Measurements from ENCODE around the gene CYS1. TPM values are rescaled to one million over a fixed set of nuclear protein-coding genes. Genes with fewer than 3 reads are reported as not detected.
A peak's percentile ranks its signal among the peaks of the same experiment; 100 is the strongest.

The CYS1 gene
- total RNA-seq, 1 experiment from 2014 or later, result 1.2 TPM

GRCh38 chr2:10122500-10123280 lies 42.5 kb upstream of the CYS1 start, which contains the start of gene RRM2 (continued):
- TF ChIP-seq AR (CRISPR knock-in tag; IDR thresholded peaks at IDR 0.05), result no peak
- peak; percentile 95; the same call in 1 of the 2 replicates for TF ChIP-seq PREB (CRISPR knock-in tag; IDR thresholded peaks at IDR 0.05; ENCODE audit: borderline replicate concordance)
- no peak for TF ChIP-seq AFF4 (CRISPR knock-in tag; IDR thresholded peaks at IDR 0.05; ENCODE audit: borderline replicate concordance)
- TF ChIP-seq ZBTB21 (CRISPR knock-in tag; IDR thresholded peaks at IDR 0.05; ENCODE audit: borderline replicate concordance), result 0 out of 2 replicates have a peak, but pooled peaks have one; percentile 50
- peak; percentile 80; the same call in 1 of the 2 replicates for TF ChIP-seq HMGXB4 (CRISPR knock-in tag; IDR thresholded peaks at IDR 0.05)

- H3K36me3 Mint-ChIP-seq, result peaks cover 27% of the 10 kb centered on the region
- POLR2A ChIA-PET, result no interaction called here
- peaks cover 36% of the 10 kb centered on the region for H3K4me1 Mint-ChIP-seq
- no peak for DNase-seq (ENCODE audit: low spot score)
- no peak for ATAC-seq
- CTCF ChIA-PET, result interaction anchor here (0.6 to 3.0 kb wide), 2 partner anchors 42 to 49 kb away, joined by 3 to 17 read pairs; no protein-coding TSS in a partner anchor
- H3K9me3 Mint-ChIP-seq, result no peaks in the 10 kb centered on the region
- peak overlapping the region; percentile 97 for H3K27ac Mint-ChIP-seq
- no peak for TF ChIP-seq ATF1 (CRISPR knock-in tag; IDR thresholded peaks at IDR 0.05)
- peak; percentile 4; the same call in 1 of the 2 replicates for TF ChIP-seq ZNF232 (CRISPR knock-in tag; IDR thresholded peaks at IDR 0.05)
- no peak for TF ChIP-seq MLX (CRISPR knock-in tag; IDR thresholded peaks at IDR 0.05)
- TF ChIP-seq ZNF532 (CRISPR knock-in tag; IDR thresholded peaks at IDR 0.05; ENCODE audit: borderline replicate concordance), result 0 out of 2 replicates have a peak, but pooled peaks have one; percentile 20
- TF ChIP-seq CTCF (IDR thresholded peaks at IDR 0.05), result no peak
- TF ChIP-seq CREB1 (CRISPR knock-in tag; IDR thresholded peaks at IDR 0.05), result peak; percentile 13; the same call in 1 of the 2 replicates
- no peak for TF ChIP-seq STAT6 (CRISPR knock-in tag; conservative IDR thresholded peaks at IDR 0.05; ENCODE audit: low read depth)
- no peaks in the 10 kb centered on the region; the same call in 1 of the 2 replicates for H3K27me3 Mint-ChIP-seq (ENCODE audit: low read depth)
- H3K4me3 Mint-ChIP-seq, result peak overlapping the region; percentile 86
These were observed 40.8 kb upstream of the CYS1 start for GRCh38 chr2:10120877-10121574.
